K562 (cell line): ENCODE measurements around the gene TSC1. TPM values are rescaled to one million over a fixed set of nuclear protein-coding genes. Genes with fewer than 3 reads are reported as not detected.

Experiments used
- ARID3B ChIP-seq: fragments of 250-450 bp; sonication (Bioruptor Pico); IDR thresholded peaks from 2 replicates; pipeline ENCODE4 v1.4.0; 2020; ENCODE audit warnings: borderline replicate concordance
- ATF3 ChIP-seq, 2 experiments: fragments of 450-650 bp in 1 of 2; sonication (generic) in 1 of 2; formaldehyde crosslinking in 1 of 2; IDR thresholded peaks in 1 of 2; conservative IDR thresholded peaks in 1 of 2; 2 replicates each; pipeline versions ENCODE4 v1.6.1 to v1.8.1; 2016 to 2023; ENCODE audit warnings: mild to moderate bottlenecking in 2 of 2, moderate library complexity in 2 of 2, inconsistent platforms in 1 of 2, missing genetic modification reagents in 1 of 2
- CEBPB ChIP-seq: fragments of 450-650 bp; IDR thresholded peaks from 2 replicates; pipeline ENCODE4 v1.6.1; 2016; ENCODE audit warnings: missing genetic modification characterization, missing compliant biosample characterization
- ELK3 ChIP-seq: fragments of 450-650 bp; formaldehyde crosslinking; IDR thresholded peaks from 2 replicates; pipeline ENCODE4 v1.4.0; 2020; ENCODE audit warnings: mild to moderate bottlenecking
- RBBP5 ChIP-seq: fragments of 200-600 bp; sonication (generic); IDR thresholded peaks from 2 replicates; pipeline ENCODE4 v1.6.1; 2012; ENCODE audit warnings: borderline replicate concordance, mild to moderate bottlenecking, low read length, control low read depth, inconsistent platforms; ENCODE audit not compliant: insufficient read depth, poor library complexity, severe bottlenecking
- TCFL5 ChIP-seq: fragments of 250-450 bp; sonication (Bioruptor Pico); conservative IDR thresholded peaks from 2 replicates; pipeline ENCODE4 v1.6.1; 2021; ENCODE audit warnings: mild to moderate bottlenecking, moderate library complexity, matching md5 sums
- ZNF121 ChIP-seq: sonication (generic); formaldehyde crosslinking; conservative IDR thresholded peaks from 2 replicates; pipeline ENCODE4 v1.8.0; 2022; ENCODE audit warnings: missing genetic modification reagents
- ZNF143 ChIP-seq: sonication (generic); formaldehyde crosslinking; IDR thresholded peaks from 2 replicates; pipeline ENCODE4 v1.9.0; 2022; ENCODE audit warnings: mild to moderate bottlenecking, missing genetic modification reagents
- ZNF253 ChIP-seq: fragments of 250-450 bp; sonication (Bioruptor Pico); conservative IDR thresholded peaks from 2 replicates; pipeline ENCODE4 v1.6.1; 2021; ENCODE audit warnings: mild to moderate bottlenecking
- ZNF395 ChIP-seq: fragments of 200-800 bp; sonication (Bioruptor generic); IDR thresholded peaks from 2 replicates; pipeline ENCODE4 v1.6.1; 2017; ENCODE audit warnings: missing genetic modification characterization, missing compliant biosample characterization
- ZNF561 ChIP-seq: fragments of 450-650 bp; formaldehyde crosslinking; conservative IDR thresholded peaks from 2 replicates; pipeline ENCODE4 v1.4.0; 2020; ENCODE audit warnings: mild to moderate bottlenecking, moderate library complexity
- ZNF778 ChIP-seq: fragments of 450-650 bp; formaldehyde crosslinking; IDR thresholded peaks from 2 replicates; pipeline ENCODE4 v1.4.0; 2020; ENCODE audit warnings: mild to moderate bottlenecking, moderate library complexity
- polyA plus RNA-seq, 8 experiments: library from polyadenylated mRNA; depleted of rRNA in 4 of 8; stranded (reverse) in 5 of 8; unstranded in 3 of 8; fragments of >200 nt; fragmentation: Nextera tagmentation in 2 of 8; fragmentation: Illumina TruSeq in 1 of 8; extraction: Ambion mirVana in 2 of 8; extraction: Trizol in 1 of 8; gene quantifications; 2 replicates each; pipeline versions ENCODE4 v1.2.1 to v1.2.3, GENCODE V29; 2011 to 2014; ENCODE audit warnings: inconsistent platforms in 1 of 8, missing spikeins in 1 of 8
- total RNA-seq, 7 experiments: library from RNA; depleted of rRNA in 6 of 7; stranded (reverse); fragments of >200 nt in 6 of 7; fragmentation: Illumina TruSeq in 2 of 7; extraction: Trizol in 2 of 7; gene quantifications; 2 replicates each; pipeline versions ENCODE4 v1.2.1 to v1.2.3, GENCODE V29; 2011 to 2021; ENCODE audit warnings: low replicate concordance in 1 of 7

Gene TSC1
- total and polyA plus RNA-seq, 9 of the 15 experiments (the other 6 are each of a cell fraction or from before 2014, with no cell fraction given), result 6.9 to 37.6 (median 18.6) TPM

- TF ChIP-seq ELK3 (CRISPR knock-in tag) (no peak), ATF3 (IDR thresholded peaks at IDR 0.05) (no peak), ATF3 (CRISPR knock-in tag; conservative IDR thresholded peaks at IDR 0.05) (no peak), RBBP5 (no peak), ZNF143 (CRISPR knock-in tag) (no peak), TCFL5 (no peak), ZNF778 (CRISPR knock-in tag) (no peak), ZNF395 (CRISPR knock-in tag) (no peak), ZNF253 (CRISPR knock-in tag) (no peak), ARID3B (no peak), ZNF121 (CRISPR knock-in tag) (no peak), CEBPB (no peak), ZNF561 (CRISPR knock-in tag) (no peak)
Measured at GRCh38 chr9:132846918-132847515, 97.4 kb downstream of the TSC1 start (continued).
